SW480 (cell line): Measurements from ENCODE around the gene INTS6.

Experiments
- DNase-seq: peaks from one replicate; pipeline ENCODE4 v3.0.0-alpha.2; 2016; ENCODE audit warnings: low spot score

The INTS6 gene

GRCh38 chr13:51342706-51343105 is 110.1 kb downstream of the INTS6 start:
- DNase-seq: no peak

DNA sequence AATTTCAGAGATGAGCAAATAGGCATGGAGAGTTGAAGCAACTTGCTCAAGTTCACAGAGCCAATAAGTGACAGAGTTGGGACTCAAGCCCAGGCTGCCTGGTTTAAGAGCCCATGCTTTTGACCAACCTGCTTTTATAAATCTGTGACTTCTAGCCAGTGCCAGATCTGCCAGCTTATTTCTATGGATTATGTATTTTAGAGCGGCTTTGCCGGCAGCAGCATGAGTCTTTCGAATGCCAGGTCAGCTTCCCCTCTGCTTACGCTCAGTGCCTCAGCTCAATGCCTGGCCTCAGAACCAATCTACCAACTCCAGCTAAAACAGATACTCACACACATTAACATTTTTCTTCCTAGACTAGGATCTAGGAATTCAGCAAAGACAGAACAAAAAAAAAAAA is 111.0 kb downstream of the INTS6 start:
- no peak for DNase-seq

GRCh38 chr13:51341232-51341631 is 111.6 kb downstream of the INTS6 start:
- DNase-seq: no peak

- no peak for DNase-seq
Observed at GRCh38 chr13:51339952-51340732, 112.7 kb downstream of the INTS6 start.

DNA sequence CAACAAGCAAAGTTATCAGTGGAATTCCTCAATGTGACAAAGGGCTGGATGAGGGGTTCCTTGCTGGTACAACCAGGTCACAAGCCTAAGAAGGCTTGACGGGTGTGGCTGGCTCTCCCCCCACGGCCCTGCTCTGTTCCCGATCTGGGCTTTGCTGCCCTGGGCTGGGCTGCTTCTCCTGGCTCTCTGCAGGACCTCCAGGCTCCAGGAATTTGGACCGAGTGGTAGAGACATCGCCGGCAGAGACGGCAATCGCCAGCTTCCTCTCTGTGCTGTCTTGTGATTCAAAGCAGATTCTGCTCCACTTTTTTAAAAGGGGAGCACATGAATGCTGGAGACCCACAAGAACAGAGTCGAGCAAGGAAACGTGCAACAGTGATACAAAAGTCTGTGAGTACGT is 113.5 kb downstream of the INTS6 start, which contains the start of gene SERPINE3:
SERPINE3 (plus strand) TSS at position 338 of the 400 bp plus-strand sequence. CDS start 1,401 bp downstream, outside the sequence.
- no peak for DNase-seq

DNA sequence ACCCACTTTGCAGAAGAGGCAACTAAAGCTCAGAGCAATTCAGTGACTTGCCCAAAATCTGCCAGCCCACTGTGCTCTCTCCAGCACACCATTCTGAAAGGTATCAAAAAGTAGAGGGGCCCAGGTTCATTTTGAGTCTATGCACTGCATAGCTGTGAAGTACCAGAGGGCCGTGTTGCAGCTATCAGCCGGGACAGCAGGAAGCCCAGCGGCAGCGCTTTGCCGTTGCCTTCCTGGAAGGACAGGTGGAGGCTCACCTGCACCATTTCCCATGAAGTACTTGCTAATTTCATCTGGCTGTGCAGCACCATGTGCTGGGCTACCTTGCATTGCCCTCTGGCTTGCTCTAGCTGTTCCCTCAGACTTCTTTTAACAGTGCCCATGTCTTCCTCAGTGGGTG is 116.1 kb downstream of the INTS6 start:
- DNase-seq: no peak

- DNase-seq: no peak
Observed at GRCh38 chr13:51333826-51334225, 119.0 kb downstream of the INTS6 start.

- no peak for DNase-seq
Observed at GRCh38 chr13:51333421-51333820, 119.4 kb downstream of the INTS6 start.

DNA sequence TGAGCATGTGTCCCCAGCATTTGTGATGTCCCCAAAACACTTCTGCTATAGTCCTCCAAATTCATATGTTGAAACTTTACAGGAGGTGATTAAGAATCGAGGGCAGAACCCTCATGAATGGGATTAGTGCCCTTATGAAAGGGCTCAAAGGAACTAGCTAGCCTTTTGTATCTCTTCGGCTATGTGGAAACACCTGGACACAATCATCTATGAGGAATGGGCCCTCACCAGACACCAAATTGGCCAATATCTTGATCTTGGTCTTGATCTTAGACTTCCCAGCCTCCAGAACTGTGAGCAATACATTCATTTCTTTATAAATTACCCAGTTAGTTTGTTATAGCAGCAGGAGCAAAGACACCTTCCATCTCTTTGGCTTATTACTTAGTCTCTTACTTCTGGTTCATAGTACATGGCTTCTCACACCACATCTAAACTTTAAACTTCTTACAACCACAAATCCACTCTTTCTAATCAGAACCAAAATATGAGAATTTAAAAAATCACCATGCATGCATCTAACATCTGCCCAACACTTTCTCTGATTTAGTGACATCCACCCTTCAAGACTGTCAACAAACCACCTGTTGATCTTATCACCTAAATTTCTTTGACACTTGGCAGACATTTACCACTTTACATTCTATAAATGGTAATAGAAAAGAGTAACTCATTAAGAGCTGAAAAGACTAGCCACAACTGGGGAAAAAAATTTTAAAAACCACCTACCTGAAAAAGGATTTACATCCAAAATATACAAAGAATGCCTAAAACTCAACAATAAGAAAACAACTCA is 120.1 kb downstream of the INTS6 start:
- no peak for DNase-seq

DNA sequence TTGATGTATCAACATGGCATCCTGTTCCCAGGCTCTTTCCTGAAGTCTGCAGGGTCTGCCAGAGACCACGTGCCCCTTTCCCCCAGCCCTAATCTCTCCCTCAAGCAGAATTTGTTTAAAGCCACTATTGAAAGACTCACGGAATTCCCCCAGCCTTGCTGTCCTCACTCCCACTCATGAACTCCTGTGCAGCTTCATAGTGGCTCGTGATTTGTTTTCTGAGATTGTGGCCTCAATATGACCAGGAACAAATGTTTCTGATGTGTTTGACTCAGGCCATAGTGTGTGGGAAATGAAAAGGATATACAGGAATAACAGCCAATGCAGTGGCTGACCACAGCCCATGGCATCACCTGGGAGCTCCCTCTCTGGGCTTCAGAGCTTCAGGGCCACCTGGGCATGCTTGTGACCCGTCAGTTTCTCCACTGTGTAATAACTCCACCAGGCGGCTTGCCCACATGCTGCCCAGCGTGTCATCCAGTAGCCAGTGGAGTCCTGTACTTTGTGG is 121.4 kb downstream of the INTS6 start:
- DNase-seq: no peak

DNA sequence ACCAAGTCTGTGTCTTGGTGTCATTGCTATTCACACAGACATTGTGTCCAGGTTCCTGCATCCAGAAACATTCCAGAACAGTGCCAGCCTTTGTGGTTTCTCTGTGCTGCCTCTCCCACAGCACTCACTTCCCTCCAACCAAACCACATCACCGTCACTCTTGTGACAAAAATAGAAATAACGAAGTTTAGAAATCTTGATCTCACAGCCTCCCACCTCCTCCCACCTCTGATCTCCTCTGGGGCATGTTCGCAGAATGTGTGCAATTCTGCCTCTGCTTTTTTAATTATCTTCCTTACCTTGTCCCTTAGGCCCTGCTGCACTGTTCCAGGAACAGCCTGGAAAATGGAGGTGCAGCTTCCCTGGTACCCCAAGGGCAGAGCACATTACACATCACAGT is 122.0 kb downstream of the INTS6 start:
- peak; percentile 25 for DNase-seq

DNA sequence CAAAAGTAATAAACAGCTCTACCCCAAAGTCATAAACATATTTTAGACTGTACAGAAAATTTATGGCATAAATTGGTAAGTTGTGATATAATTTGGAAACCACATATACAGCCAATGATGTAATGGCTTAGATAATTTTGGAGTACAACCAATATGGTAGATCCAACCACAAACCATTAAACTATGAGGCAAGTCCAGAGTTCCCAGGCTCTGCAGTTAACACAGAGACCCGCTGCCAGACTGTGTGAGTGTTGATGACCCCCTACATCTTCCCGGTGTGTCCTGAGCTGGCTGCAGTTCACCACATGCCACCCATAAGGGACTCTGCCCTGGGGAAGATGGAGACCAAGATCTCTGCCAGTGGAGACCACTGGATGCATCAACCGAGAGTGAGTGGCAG is 123.2 kb downstream of the INTS6 start:
- no peak for DNase-seq

GRCh38 chr13:51328488-51328887 is 124.3 kb downstream of the INTS6 start:
- DNase-seq: no peak

DNA sequence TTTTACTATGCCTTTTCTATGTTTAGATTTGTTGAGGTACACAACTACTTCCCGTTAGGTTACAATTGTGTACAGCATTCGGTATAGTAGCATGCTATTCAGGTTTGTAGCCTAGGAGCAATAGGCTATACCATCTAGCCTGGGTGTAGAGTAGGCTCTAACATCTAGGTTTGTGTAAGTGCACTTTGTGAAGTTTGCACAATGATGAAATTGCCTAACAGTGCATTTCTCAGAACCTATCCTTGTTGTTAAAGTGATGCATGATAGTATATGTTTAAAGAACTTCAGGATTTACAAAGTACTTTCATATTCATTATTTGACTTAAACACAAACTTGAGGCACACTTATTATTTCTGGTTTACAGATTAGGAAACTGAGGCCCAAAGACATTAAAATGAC is 124.9 kb downstream of the INTS6 start:
- no peak for DNase-seq

- DNase-seq: no peak
Observed at GRCh38 chr13:51326777-51327176, 126.1 kb downstream of the INTS6 start.

- DNase-seq: no peak
Observed at GRCh38 chr13:51325837-51326236, 127.0 kb downstream of the INTS6 start.

GRCh38 chr13:51324714-51325420 is 128.0 kb downstream of the INTS6 start:
- DNase-seq: no peak

- DNase-seq: no peak
Observed at GRCh38 chr13:51323824-51324511, 128.9 kb downstream of the INTS6 start.

DNA sequence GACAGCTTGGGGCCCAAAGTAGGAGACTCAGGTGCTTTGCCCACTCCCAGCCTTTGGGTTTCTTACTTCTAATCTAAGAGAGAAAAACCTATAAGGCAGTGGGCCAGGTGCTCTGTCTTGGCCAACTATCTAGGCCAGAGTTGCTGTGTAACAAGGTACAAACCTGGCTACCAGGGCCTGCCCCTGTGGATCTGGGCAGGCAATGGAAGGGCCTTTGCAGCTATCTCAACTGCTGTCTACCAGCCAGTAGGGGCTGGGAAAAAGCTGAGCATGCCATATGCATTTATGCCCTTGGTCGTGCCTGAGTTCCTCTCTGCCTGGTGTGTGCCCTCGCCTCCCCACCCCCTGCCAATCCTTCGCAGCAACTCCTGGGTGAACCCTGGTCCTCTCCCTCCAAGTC is 130.0 kb downstream of the INTS6 start:
- DNase-seq: no peak

DNA sequence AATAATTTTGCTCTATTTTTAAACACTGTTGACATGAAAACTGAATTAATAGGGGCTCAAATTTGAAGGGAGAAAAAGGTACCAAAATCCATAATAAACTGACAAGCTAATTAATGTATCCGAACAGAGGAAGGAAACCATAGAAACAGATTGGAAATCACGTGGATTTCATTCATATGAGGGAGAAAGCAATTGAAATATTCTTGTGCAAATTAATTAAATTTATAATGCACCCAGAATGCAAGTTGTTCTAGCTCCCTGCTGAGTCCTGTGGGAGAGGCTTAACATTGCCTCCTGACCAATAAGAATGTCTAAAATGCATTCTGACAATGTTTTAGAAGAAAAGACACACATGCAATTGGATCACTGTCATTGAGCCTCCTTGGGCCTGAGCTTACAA is 131.0 kb downstream of the INTS6 start:
- DNase-seq: no peak

- no peak for DNase-seq
Observed at GRCh38 chr13:51318876-51319275, 134.0 kb downstream of the INTS6 start.

- DNase-seq: no peak
Observed at GRCh38 chr13:51318015-51318414, 134.8 kb downstream of the INTS6 start.
